ENCODE data around the gene HOMER2.

- TF ChIP-seq EP300 (IDR thresholded peaks at IDR 0.05; ENCODE audit: low read depth) (no peak), CTCF (IDR thresholded peaks at IDR 0.05) (no peak)
Measured at GRCh38 chr15:82945326-82945725, 7.2 kb downstream of the HOMER2 start.
